ENCODE data around the gene RAD51B. TPM values are rescaled to one million over a fixed set of nuclear protein-coding genes. Genes with fewer than 3 reads are reported as not detected.

RAD51B gene
- total RNA-seq, 1 experiment from 2014 or later, result 16.7 TPM

- H3K56ac ChIP-seq (ENCODE audit: insufficient read length, low read depth, low read length), result no peak overlapping the region
- no peak overlapping the region for H3K9ac ChIP-seq (ENCODE audit: extremely low read depth, insufficient read length, low read length)
- H3K18ac ChIP-seq (ENCODE audit: insufficient read length, low read depth, low read length), result no peak overlapping the region
- no peak overlapping the region for H2BK5ac ChIP-seq (ENCODE audit: insufficient read length, low read length)
- H3K4me2 ChIP-seq (ENCODE audit: insufficient read depth, insufficient read length, low read length), result no peak overlapping the region
- H3K4me1 Mint-ChIP-seq, result peaks cover 8 to 10% of the 10 kb centered on the region in 2 experiments
- no peak overlapping the region for H2BK20ac ChIP-seq (ENCODE audit: low read depth, low read length, poor library complexity, severe bottlenecking)
- H3K27ac ChIP-seq (ENCODE audit: insufficient read length, low read depth, low read length), result no peak overlapping the region
- no peak overlapping the region for H4K5ac ChIP-seq (ENCODE audit: insufficient read length, low read depth, low read length)
- H3K79me2 ChIP-seq (ENCODE audit: insufficient read depth, low read length), result no peaks in the 10 kb centered on the region
- no peaks in the 10 kb centered on the region for H3K4me1 ChIP-seq (ENCODE audit: insufficient read depth, low read length)
- H3K9me3 Mint-ChIP-seq, result peaks cover 21 to 27% of the 10 kb centered on the region in 2 experiments
- WGBS (ENCODE audit: extremely low coverage, insufficient read length, low lambda C conversion rate), result no CpG with 5 or more reads among the region's 1 CpG
- DNase-seq, result no peak
- H3K36me3 Mint-ChIP-seq (ENCODE audit: insufficient read depth in 1 of 3, low read depth in 3 of 3), result peaks cover 10 to 26% (median 19%) of the 10 kb centered on the region in 3 experiments
- H3K4me3 Mint-ChIP-seq, result no peak overlapping the region
- no peak overlapping the region for H3K23ac ChIP-seq (ENCODE audit: insufficient read length, low read depth, low read length)
- no peak overlapping the region for H4K91ac ChIP-seq (ENCODE audit: insufficient read length, low read depth, low read length)
- no peaks in the 10 kb centered on the region for H4K20me1 ChIP-seq (ENCODE audit: control insufficient read depth, insufficient read depth, insufficient read length)
- H2BK15ac ChIP-seq (ENCODE audit: low read depth, low read length), result no peak overlapping the region
- no peak overlapping the region for H2AFZ ChIP-seq (ENCODE audit: low read length)
- H3K23me2 ChIP-seq (ENCODE audit: insufficient read length, low read depth, low read length, poor library complexity, severe bottlenecking), result no peaks in the 10 kb centered on the region
- no peaks in the 10 kb centered on the region for H3K79me1 ChIP-seq (ENCODE audit: insufficient read depth, low read depth, low read length, poor library complexity, severe bottlenecking)
- H3K14ac ChIP-seq (ENCODE audit: insufficient read depth, low read length), result no peak overlapping the region
- TF ChIP-seq, protein P1, sequence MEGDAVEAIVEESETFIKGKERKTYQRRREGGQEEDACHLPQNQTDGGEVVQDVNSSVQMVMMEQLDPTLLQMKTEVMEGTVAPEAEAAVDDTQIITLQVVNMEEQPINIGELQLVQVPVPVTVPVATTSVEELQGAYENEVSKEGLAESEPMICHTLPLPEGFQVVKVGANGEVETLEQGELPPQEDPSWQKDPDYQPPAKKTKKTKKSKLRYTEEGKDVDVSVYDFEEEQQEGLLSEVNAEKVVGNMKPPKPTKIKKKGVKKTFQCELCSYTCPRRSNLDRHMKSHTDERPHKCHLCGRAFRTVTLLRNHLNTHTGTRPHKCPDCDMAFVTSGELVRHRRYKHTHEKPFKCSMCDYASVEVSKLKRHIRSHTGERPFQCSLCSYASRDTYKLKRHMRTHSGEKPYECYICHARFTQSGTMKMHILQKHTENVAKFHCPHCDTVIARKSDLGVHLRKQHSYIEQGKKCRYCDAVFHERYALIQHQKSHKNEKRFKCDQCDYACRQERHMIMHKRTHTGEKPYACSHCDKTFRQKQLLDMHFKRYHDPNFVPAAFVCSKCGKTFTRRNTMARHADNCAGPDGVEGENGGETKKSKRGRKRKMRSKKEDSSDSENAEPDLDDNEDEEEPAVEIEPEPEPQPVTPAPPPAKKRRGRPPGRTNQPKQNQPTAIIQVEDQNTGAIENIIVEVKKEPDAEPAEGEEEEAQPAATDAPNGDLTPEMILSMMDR (conservative IDR thresholded peaks at IDR 0.05), result no peak
- no peak overlapping the region for H2AK5ac ChIP-seq (ENCODE audit: insufficient read length, low read length)
- H3T11ph ChIP-seq (ENCODE audit: low read length), result no peak overlapping the region
- no peak overlapping the region for H3K27ac Mint-ChIP-seq
- H3K27me3 Mint-ChIP-seq (ENCODE audit: low read depth), result no peaks in the 10 kb centered on the region
- H2BK12ac ChIP-seq (ENCODE audit: insufficient read length, low read depth, low read length), result no peak overlapping the region
- H3K4ac ChIP-seq (ENCODE audit: low read depth, low read length), result no peak overlapping the region
- H3K9me3 ChIP-seq (ENCODE audit: control insufficient read depth, low read depth, low read length), result no peaks in the 10 kb centered on the region
- H4K8ac ChIP-seq (replicated peaks; ENCODE audit: insufficient read length, low read depth, low read length), result no peak overlapping the region
- H3K27me3 ChIP-seq (ENCODE audit: insufficient read depth, low read length), result no peaks in the 10 kb centered on the region
- no peak overlapping the region for H2BK120ac ChIP-seq (ENCODE audit: low read depth, low read length, poor library complexity, severe bottlenecking)
Measured at GRCh38 chr14:68530443-68530842, 710.9 kb downstream of the RAD51B start.
